Caki2 (cell line): Measurements from ENCODE around the gene KAT14. TPM values are rescaled to one million over a fixed set of nuclear protein-coding genes. Genes with fewer than 3 reads are reported as not detected.
A peak's percentile ranks its signal among the peaks of the same experiment; 100 is the strongest.
"Not testable (repeated sequence)": the region's sequence is repeated elsewhere in the genome, so short reads cannot be mapped to it uniquely, and the experiment has no call there.

Source experiments
- DNase-seq: peaks from one replicate; pipeline ENCODE4 v3.0.0-alpha.2; 2015; ENCODE audit warnings: low read depth
- in situ Hi-C: cut with HindIII; loops from 2 replicates; pipeline ENCODE4 v1.10.0; 2016; ENCODE audit warnings: low sequenced_read_pairs, low pct_unique_long_range_greater_than_20kb, mixed read lengths
- total RNA-seq: library from RNA; depleted of rRNA; stranded (reverse); fragments of >200 nt; shearing (Covaris generic); gene quantifications from 2 replicates; pipeline ENCODE4 v1.2.3, GENCODE V29; 2014; ENCODE audit warnings: low replicate concordance

Gene KAT14
- total RNA-seq, 1 experiment from 2014 or later, result 22.3 TPM

DNA sequence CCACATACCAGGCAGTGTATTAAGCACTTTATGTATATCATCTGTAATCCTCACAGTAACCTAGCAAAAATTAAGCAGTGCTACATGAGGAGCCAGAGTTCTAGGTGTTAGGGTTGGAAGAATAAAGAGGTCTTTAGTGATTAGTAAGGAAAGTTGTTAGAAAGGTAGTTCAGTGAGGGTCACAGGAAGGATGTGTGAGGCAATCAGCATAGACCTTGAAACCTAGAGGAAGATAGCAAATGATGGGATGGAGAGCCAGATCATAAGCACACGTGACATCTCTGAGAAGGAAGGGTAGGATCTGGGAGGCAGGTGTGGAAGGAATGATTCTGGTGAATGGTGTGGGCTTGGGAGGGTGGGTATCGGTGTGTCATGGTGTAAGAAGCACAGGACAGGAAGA lies 2.2 kb downstream of the KAT14 start:
- no peak for DNase-seq
- in situ Hi-C loops, result no loop called here

- in situ Hi-C loops, result no loop called here
- DNase-seq, result no peak
Observed at GRCh38 chr20:18144541-18145099, 7.0 kb downstream of the KAT14 start.

DNA sequence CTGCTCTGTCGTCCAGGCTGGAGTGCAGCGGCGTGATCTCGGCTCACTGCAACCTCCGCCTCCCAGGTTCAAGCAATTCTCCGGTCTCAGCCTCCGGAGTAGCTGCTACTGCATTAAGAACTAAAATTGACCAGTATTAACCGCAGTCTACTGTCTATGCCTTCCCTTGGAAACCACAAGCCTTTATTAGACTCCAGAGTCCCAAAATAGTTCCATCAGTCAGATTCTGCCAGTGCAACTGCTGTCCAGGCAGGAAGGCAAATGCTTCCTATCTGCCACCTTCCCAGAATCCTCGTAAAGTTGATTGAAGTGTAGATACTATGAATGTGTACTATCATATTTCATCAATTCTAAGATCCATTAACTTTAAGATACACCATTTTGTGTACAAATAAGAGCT lies 16.7 kb downstream of the KAT14 start:
- DNase-seq, result no peak
- in situ Hi-C loops, result no loop called here

DNA sequence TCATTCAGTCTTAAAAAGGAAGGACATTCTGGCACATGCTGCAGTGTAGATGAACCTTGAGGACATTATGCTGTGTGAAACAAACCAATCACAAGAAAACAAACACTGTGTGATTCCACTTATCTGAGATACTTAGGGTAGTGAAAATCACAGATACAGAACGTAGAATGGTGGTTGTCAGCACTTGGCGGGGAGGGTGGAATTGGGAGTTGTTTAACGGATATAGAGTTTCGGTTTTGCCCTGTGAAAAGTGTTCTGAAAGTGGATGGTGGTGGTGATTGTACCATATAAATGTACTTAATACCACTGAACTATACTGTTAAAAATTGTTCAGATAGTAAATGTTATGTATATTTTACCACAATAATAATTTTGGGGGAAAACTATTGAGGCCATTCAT lies 18.4 kb downstream of the KAT14 start:
- no peak for DNase-seq
- in situ Hi-C loops, result no loop called here

DNA sequence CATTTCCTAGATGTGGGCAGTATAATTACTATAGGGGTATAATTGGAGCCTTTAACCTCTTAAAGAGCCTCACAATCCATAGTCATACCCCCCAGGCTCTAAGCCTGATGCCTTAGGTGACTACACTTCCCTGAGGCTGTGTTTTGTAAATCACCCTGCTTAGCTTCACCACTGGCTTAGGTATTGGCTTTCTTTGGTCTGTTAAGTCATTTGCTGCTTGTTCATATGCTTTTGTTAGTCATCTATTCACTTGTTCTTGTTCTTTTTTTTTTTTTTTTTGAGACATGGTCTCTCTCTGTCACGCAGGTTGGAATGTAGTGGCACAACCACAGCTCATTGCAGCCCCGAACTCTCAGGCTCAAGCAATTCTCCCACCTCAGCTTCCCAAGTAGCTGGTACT lies 26.7 kb downstream of the KAT14 start:
- DNase-seq, result peak; percentile 6
- in situ Hi-C loops, result no loop called here

- in situ Hi-C loops, result no loop called here
- DNase-seq, result no peak
Observed at GRCh38 chr20:18165553-18165952, 27.9 kb downstream of the KAT14 start.

GRCh38 chr20:18166241-18166881 lies 28.7 kb downstream of the KAT14 start:
- in situ Hi-C loops, result no loop called here

DNA sequence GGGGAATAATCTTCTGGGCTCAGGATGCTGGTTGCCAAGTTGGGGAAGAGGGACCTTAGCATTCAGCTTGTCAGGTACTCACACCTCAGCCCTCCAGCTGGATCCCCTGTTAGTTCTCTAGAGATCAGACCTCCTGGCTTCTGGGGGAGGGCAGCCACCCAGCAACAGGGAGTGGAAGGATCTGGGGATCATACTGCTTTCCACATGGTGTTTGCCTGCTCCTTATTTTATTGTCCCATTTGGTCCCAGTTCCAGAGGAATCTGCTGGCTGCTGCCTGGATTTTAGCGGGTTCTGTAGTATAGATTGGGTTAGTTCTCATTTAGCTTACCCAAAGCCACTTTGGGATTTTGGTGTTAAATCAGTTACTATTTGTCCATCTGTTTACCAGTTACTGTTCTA lies 29.3 kb downstream of the KAT14 start:
- in situ Hi-C loops, result no loop called here
- DNase-seq, result no peak

More at GRCh38 chr20:18166241-18166881, 28.7 kb downstream of the KAT14 start:
- DNase-seq, result no peak

DNA sequence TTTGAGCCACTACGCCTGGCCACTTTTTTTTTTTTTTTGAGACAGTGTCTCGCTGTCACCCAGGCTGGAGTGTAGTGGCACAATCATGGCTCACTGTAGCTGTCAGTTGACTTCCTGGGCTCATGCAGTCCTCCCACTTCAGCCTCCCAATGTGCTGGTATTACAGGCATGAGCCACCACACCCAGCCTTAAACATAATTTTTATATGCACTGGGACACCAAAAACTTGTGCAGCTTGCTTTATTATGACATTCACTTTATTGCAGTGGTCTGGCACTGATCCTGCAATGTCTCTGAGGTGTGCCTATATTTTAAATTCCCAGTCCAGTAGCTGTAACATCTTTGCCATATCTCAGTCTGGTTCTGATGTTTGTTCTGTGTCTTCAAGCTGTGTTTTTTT lies 34.7 kb downstream of the KAT14 start:
- in situ Hi-C loops, result no loop called here

DNA sequence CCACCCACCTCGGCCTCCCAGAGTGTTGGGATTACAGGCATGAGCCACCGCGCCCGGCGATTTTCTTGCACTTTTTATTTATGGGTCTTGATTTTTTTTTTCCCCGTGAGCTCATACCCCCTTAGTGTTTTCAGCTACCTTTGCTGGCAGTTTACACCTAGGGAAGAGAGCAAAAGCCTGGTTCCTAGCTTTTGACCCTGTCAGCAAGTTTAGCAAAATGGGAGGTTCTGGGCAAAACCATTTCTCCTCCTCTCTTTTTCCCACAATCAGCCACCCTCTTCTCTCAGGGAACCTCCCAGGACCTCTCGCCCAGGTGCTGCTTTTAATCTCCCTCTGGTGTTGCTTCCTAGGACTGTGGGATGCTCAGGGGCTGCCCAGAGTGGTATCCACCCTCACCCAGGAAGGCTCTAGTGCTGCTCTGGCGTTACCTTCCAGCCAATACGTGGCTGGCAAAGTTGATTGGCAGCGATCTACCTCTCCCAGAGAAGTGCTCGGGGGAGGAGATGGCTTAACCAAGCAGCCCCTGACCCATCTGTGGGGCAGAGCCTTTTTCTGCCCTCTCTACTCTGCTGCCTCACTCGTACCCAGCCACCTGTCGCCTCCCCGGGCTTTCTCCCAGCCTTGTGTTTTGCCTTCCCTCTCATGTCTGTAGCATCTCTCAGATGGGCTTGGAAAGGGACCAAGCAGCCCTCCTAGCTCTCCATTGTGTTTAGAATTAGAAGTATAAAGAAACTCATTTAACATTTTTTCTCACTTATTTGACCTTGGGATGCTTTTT lies 37.4 kb downstream of the KAT14 start:
- in situ Hi-C loops, result no loop called here
- DNase-seq, result no peak

More for the DNA sequence above, 34.7 kb downstream of the KAT14 start:
- DNase-seq, result no peak

DNA sequence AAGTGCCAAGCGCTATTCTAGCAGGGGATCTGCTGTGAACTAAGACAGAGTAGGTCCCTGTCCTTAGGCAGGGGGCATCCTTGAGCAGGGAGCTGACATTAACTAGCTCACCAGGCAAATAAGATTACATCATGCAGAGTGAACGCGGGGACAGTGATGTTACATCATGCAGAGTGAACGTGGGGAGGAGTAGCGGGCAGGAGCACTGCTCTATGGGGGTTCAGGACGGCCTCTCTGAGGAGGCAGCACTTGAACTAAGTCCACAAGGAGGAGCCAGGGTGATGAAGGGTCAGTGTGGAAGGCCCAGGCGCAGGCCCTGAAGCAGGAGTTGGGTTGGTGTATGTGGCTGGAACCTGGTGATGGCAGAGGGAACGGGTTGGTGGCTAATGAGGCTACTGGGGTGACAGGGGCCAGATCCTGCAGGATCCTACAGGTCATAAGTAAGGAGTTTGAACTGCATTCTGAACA lies 38.7 kb downstream of the KAT14 start:
- DNase-seq, result no peak
- in situ Hi-C loops, result no loop called here

GRCh38 chr20:18180366-18180765 lies 42.7 kb downstream of the KAT14 start:
- DNase-seq, in situ Hi-C loops: not testable (repeated sequence)

DNA sequence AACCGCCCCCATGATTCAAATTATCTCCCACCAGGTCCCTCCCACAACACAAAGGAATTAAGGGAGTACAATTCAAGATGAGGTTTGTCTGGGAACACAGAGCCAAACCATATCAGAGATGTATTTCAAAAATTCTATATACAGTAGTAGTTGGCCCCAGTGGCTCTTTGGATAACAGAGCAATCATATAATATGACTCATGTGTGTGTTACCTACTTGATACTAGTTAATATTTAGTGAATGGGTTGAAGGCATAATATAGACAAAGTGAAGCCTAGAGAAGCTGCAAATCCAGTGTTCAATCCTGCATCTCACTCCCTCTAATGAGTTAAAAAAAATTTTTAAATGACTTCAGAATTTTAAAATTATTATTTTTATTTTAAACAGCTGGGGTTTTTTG lies 43.2 kb downstream of the KAT14 start:
- in situ Hi-C loops, result no loop called here

DNA sequence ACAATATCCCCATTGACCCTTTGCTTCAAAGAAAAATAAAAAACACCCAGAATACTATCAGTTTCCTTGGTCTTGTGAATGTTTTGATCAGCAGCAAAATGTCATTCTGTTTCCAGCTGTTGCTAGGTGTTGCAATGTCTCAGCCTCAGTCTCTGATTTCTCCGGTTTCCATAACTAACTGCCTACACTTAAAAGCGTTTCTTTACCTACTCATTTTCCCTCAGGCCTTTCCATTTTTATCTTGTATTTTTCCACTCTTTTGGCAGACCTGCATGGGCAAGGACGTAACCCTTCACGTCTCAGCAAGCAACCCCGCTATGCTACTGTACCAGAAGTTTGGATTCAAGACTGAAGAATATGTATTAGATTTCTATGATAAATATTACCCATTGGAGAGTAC lies 49.4 kb downstream of the KAT14 start:
- DNase-seq, result no peak
- in situ Hi-C loops, result no loop called here

More for the DNA sequence above, 43.2 kb downstream of the KAT14 start:
- DNase-seq, result peak; percentile 14

DNA sequence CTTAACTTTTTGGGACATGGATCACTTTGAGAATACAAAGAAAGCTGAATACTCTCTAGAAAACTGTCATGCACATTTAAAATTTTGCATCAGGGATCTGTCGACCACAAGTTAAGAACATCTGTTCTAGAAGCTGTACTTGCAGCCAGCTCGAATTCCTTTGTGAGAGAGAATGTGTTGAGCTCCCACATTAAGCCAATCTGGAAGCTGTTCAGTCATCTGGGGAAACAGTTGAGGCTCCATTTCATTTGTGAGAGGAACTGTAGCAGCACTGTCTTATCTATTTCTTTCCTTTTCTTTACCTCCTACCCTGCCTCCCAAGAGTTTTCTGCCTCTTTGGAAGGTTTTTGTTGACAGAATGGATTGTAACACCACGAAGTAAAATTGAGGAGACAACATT lies 50.8 kb downstream of the KAT14 start:
- no peak for DNase-seq
- in situ Hi-C loops, result no loop called here

DNA sequence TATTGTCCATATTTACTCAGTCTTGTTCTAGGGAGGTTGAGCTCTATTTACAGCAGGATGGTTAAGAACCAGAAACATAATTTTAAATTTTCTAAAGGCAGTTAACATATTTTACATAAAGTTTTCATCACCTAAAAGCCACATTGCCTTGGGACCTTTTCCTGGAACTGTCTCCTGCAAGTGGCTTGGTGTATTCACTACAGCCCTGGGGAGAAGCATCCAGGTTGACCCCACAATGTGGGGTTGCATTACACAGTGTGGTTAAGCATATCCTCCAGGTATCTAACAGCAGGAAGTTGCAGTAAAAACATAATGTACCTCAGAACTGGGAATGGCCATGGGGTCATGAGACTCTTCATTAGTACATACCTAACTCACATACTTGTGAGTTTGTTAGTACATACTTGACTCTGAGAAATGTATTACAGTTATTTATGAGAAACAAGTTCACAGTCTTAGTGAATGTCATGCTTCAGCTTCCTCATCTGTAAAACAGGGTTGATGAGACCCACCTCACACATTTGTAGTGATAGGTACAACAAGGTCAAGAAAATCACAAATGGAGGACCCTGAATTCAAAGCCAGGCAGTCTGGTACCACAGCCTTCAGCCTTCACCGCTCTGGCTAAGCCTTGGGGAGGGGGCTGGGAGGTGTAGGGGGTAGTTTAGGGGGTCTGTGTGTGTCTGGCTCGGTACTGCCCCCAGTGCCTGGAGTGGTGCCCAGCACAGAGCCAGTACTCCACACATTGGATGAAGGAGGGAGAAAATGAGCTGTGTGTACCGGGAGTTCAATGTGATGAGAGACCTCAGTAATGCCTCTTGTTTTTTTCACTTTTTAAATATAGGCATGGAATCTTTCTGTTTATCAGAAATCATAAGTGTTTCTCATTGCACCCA lies 52.9 kb downstream of the KAT14 start:
- DNase-seq, result no peak
- in situ Hi-C loops, result no loop called here

DNA sequence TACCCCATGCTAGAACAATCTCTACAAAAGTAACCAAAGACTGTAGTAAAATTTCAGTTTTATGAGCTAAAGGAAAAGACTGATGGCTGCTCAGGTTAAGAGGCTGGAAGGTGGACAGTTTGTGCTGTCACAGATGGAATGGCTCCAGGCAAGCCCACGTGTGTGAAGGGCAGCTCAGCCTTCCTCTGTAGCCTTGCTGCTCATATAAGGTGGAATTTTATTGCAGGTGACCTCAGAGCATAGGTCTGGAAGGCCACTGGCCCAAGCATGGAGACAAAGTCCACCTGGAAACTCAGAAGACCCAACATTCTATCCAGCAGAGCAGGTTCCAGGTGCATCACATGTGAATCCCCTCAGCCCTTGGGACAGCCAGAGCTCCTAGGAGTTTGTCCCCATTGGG lies 53.6 kb downstream of the KAT14 start:
- in situ Hi-C loops, result no loop called here
- DNase-seq, result no peak

GRCh38 chr20:18194461-18194860 lies 56.8 kb downstream of the KAT14 start:
- in situ Hi-C loops, DNase-seq: not testable (repeated sequence)
